ENCODE data around the gene CUL4A.

DNA sequence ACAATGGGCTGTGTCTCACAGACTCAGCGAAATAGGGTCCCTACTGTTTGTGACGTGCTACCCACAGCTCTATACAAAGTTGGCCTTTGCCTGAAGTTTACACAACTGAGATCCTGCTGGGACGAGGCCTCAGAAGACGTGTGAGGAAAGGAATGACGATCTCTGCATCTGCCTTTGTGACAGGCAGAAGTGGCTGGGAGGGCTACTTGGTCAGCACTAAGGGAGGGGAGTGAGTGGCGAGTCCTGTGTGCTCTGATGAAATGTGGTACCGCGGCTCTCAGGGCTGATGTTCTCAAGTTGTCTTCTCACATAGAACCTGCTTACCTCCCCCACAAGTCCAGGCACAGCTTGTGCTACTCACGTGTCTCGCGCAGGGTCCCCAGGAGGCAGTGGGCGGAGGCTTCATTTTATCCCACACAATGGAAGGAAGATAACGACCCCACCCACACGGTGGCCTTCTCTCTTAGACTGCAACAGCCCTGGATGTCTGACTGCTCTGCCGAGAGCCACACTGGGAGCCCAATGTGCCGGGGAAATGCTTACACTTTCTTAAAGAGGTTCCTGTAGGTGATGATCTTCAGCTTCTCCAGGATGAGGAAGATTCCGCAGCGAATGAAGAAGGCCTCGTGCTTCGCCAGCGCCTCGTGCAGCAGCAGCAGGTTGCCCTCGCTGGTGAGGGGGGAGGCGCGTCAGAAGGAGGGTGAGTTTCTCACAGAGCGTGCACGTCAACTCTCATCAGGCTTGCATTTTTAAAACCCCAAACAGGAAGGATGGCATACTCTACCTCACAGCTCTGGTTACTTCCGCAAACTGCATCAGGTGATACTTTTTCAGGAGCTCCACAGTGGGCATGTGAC lies 29.8 kb upstream of the CUL4A start:
- TF ChIP-seq, protein P1, sequence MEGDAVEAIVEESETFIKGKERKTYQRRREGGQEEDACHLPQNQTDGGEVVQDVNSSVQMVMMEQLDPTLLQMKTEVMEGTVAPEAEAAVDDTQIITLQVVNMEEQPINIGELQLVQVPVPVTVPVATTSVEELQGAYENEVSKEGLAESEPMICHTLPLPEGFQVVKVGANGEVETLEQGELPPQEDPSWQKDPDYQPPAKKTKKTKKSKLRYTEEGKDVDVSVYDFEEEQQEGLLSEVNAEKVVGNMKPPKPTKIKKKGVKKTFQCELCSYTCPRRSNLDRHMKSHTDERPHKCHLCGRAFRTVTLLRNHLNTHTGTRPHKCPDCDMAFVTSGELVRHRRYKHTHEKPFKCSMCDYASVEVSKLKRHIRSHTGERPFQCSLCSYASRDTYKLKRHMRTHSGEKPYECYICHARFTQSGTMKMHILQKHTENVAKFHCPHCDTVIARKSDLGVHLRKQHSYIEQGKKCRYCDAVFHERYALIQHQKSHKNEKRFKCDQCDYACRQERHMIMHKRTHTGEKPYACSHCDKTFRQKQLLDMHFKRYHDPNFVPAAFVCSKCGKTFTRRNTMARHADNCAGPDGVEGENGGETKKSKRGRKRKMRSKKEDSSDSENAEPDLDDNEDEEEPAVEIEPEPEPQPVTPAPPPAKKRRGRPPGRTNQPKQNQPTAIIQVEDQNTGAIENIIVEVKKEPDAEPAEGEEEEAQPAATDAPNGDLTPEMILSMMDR (conservative IDR thresholded peaks at IDR 0.05; ENCODE audit: low read length): no peak
- TF ChIP-seq EZH2phosphoT487 (IDR thresholded peaks at IDR 0.05; ENCODE audit: borderline replicate concordance): no peak
